Thyroid gland (tissue), 4 donors: ENCODE results near the gene ZIK1. TPM values are rescaled to one million over a fixed set of nuclear protein-coding genes. Genes with fewer than 3 reads are reported as not detected.
A peak's percentile ranks its signal among the peaks of the same experiment; 100 is the strongest.

Experiments
- DNase-seq, 2 donors: peaks; one replicate each; pipeline ENCODE4 v3.0.0-alpha.2; 2019
- H3K27ac ChIP-seq, 3 donors: fragments of 200-600 bp; sonication (generic); 1 replicate in 2 of 3; 2 replicates in 1 of 3; pipeline ENCODE4 v1.5.1; 2016 to 2019; ENCODE audit warnings: mild to moderate bottlenecking in 1 of 3, moderate library complexity in 1 of 3
- H3K27me3 ChIP-seq: fragments of 200-600 bp; sonication (generic); one replicate; pipeline ENCODE4 v1.5.1; 2019
- H3K36me3 ChIP-seq, 2 donors: fragments of 200-600 bp; sonication (generic); one replicate each; pipeline ENCODE4 v1.5.1; 2016 to 2019
- H3K4me1 ChIP-seq, 2 donors: fragments of 200-600 bp; sonication (generic); one replicate each; pipeline ENCODE4 v1.5.1; 2017 to 2019
- H3K4me3 ChIP-seq, 3 donors: fragments of 200-600 bp; sonication (generic); replicated peaks in 1 of 3; 1 replicate in 2 of 3; 2 replicates in 1 of 3; pipeline ENCODE4 v1.5.1; 2016; ENCODE audit warnings: mild to moderate bottlenecking in 1 of 3
- H3K9me3 ChIP-seq: fragments of 200-600 bp; sonication (generic); one replicate; pipeline ENCODE4 v1.5.1; 2017
- POLR2A ChIP-seq, 2 donors: fragments of 450-650 bp; IDR thresholded peaks; one replicate each; pipeline ENCODE4 v1.6.1; 2017; ENCODE audit warnings: antibody characterized with exemption in 2 of 2, mild to moderate bottlenecking in 2 of 2, moderate library complexity in 1 of 2
- WGBS, 2 donors: methylation state at CpG; one replicate each; pipeline ENCODE4 v1.1.5; 2017; 5-methylcytosine and 5-hydroxymethylcytosine counted together
- intact Hi-C: fragments of 100-400 bp; cut with DNase I; formaldehyde crosslinking; loops from one replicate; pipeline ENCODE4 v1.15.1; 2023
- total RNA-seq, 4 donors: library from RNA; depleted of rRNA; stranded (reverse); fragments of >200 nt; gene quantifications; one replicate each; pipeline ENCODE4 v1.2.3, GENCODE V29; 2016
- TF ChIP-seq, protein P1 (sequence below), 6 experiments: fragments of 200-600 bp in 3 of 6; fragments of 450-650 bp in 3 of 6; sonication (generic) in 3 of 6; IDR thresholded peaks; one replicate each; pipeline ENCODE4 v1.5.1; 2016 to 2019; ENCODE audit warnings: antibody characterized with exemption in 6 of 6, mild to moderate bottlenecking in 2 of 6, inconsistent platforms in 1 of 6, moderate library complexity in 1 of 6

Gene ZIK1
- total RNA-seq, 4 donors from 2014 or later: 8.9 to 19.7 (median 13.7) TPM

DNA sequence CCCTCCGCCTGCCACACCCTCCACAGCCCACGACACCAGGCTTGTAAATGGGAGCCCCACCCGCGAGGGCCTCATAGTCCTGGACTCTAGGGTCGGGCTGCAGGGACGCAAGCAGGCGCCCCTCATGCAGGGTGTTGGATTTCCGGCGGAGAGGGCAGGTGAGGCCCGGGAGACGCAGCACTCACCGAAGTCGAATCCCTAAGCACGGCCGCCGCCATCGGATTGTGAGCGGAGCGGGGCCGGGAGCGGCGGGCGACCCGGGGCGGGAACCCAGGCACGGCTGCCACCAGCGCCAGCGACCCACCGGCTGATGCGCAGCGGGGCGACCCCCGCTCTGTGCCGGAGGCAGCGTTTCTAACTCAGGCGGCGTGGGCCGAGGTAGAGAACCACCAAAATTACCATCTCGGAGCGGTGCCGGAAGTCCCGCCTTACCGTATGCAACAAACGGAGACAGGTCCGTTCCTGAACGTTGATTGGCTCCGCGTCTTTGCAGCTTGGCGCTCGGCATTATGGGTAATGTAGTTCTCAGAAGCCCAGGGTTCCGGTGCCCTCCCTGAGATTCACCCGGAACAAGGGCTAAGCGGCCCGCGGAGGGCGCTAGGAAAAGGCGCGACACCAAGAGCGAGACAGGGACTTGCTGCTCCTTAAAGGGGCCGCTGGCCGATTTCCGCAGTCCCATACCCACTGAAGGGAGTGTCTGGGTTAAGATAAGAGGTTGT, 5.3 kb upstream of the ZIK1 start, which contains the start of gene ZNF416:
TSS of gene ZNF416 (minus strand) at position 425 of the 719 bp plus-strand sequence. CDS start at position 218, 207 bp downstream.
- TF ChIP-seq, protein P1, sequence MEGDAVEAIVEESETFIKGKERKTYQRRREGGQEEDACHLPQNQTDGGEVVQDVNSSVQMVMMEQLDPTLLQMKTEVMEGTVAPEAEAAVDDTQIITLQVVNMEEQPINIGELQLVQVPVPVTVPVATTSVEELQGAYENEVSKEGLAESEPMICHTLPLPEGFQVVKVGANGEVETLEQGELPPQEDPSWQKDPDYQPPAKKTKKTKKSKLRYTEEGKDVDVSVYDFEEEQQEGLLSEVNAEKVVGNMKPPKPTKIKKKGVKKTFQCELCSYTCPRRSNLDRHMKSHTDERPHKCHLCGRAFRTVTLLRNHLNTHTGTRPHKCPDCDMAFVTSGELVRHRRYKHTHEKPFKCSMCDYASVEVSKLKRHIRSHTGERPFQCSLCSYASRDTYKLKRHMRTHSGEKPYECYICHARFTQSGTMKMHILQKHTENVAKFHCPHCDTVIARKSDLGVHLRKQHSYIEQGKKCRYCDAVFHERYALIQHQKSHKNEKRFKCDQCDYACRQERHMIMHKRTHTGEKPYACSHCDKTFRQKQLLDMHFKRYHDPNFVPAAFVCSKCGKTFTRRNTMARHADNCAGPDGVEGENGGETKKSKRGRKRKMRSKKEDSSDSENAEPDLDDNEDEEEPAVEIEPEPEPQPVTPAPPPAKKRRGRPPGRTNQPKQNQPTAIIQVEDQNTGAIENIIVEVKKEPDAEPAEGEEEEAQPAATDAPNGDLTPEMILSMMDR (IDR thresholded peaks at IDR 0.05): peak in 2 of 6 experiments; percentile 8 to 35
- TF ChIP-seq POLR2A (IDR thresholded peaks at IDR 0.05): peak in 1 of 2 donors; percentile 40
- no peaks in the 10 kb centered on the region for H3K9me3 ChIP-seq
- intact Hi-C loops: no loop called here
- H3K36me3 ChIP-seq: peaks cover 26 to 31% of the 10 kb centered on the region in 2 donors
- H3K4me3 ChIP-seq: peak within 1 kb of the TSS; percentile 70 to 96 (median 86)
- no peaks in the 10 kb centered on the region for H3K27me3 ChIP-seq
- peaks cover 14 to 15% of the 10 kb centered on the region in 2 donors for H3K4me1 ChIP-seq
- 0 to 1% methylated on average over 19 to 26 of the region's 62 CpGs for WGBS, 2 donors
- H3K27ac ChIP-seq: peak within 1 kb of the TSS in 2 of 3 donors; percentile 53 to 54
- DNase-seq: peak; percentile 98

- Histone ChIP-seq H3K4me3 (peak overlapping the region in 1 of 3 donors; percentile 72), H3K27ac (no peak overlapping the region), H3K36me3 (no peaks in the 10 kb centered on the region), H3K27me3 (no peaks in the 10 kb centered on the region), H3K9me3 (no peaks in the 10 kb centered on the region), H3K4me1 (peaks cover 14 to 21% of the 10 kb centered on the region in 2 donors)
- no peak for TF ChIP-seq POLR2A (IDR thresholded peaks at IDR 0.05)
- TF ChIP-seq, protein P1 (IDR thresholded peaks at IDR 0.05): no peak
- no peak for DNase-seq
- intact Hi-C loops: no loop called here
- WGBS, 2 donors: 33 to 45% methylated on average over 12 to 13 of the region's 21 CpGs
Observed at GRCh38 chr19:57583104-57583520, 833 bp upstream of the ZIK1 start.

- TF ChIP-seq POLR2A (IDR thresholded peaks at IDR 0.05): no peak
- TF ChIP-seq, protein P1 (IDR thresholded peaks at IDR 0.05): no peak
- peaks cover 3% of the 10 kb centered on the region for H3K9me3 ChIP-seq
- intact Hi-C loops: no loop called here
- peaks cover 25 to 29% of the 10 kb centered on the region in 2 donors for H3K36me3 ChIP-seq
- no peak overlapping the region for H3K27ac ChIP-seq
- DNase-seq: no peak
- no peak overlapping the region for H3K4me3 ChIP-seq
- WGBS, 2 donors: 92 to 100% methylated on average over 1 of the region's 1 CpG
- H3K4me1 ChIP-seq: peaks cover 13 to 19% of the 10 kb centered on the region in 2 donors
- H3K27me3 ChIP-seq: no peaks in the 10 kb centered on the region
Observed at GRCh38 chr19:57587529-57587928, 3.6 kb downstream of the ZIK1 start.

DNA sequence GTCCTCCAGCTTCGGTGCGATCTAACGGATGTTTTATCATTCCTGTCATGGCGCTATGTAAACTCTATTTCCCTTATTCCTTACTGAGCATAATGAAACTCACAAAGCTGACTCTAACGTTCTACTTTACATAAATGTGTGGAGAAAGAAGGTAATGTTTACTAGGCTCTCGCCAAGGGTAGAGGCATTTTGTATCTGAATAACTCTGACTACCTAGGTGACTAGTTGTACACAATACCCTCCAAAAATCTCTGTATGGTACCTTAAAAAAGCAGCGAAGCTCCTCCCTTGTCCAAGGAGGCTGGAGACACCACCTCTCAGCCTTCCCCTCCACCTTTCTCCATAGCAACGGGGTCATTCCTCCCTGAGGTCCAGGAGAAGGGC, 15.4 kb downstream of the ZIK1 start:
- peaks cover 6 to 9% of the 10 kb centered on the region in 2 donors for H3K4me1 ChIP-seq
- H3K36me3 ChIP-seq: no peaks in the 10 kb centered on the region
- H3K9me3 ChIP-seq: no peaks in the 10 kb centered on the region
- peak overlapping the region in 2 of 3 donors; percentile 59 to 63 for H3K4me3 ChIP-seq
- no peak for TF ChIP-seq POLR2A (IDR thresholded peaks at IDR 0.05)
- TF ChIP-seq, protein P1 (IDR thresholded peaks at IDR 0.05): no peak
- intact Hi-C loops: no loop called here
- no peak for DNase-seq
- H3K27ac ChIP-seq: no peak overlapping the region
- WGBS, 2 donors: 51 to 59% methylated on average over 8 of the region's 8 CpGs
- H3K27me3 ChIP-seq: no peaks in the 10 kb centered on the region

DNA sequence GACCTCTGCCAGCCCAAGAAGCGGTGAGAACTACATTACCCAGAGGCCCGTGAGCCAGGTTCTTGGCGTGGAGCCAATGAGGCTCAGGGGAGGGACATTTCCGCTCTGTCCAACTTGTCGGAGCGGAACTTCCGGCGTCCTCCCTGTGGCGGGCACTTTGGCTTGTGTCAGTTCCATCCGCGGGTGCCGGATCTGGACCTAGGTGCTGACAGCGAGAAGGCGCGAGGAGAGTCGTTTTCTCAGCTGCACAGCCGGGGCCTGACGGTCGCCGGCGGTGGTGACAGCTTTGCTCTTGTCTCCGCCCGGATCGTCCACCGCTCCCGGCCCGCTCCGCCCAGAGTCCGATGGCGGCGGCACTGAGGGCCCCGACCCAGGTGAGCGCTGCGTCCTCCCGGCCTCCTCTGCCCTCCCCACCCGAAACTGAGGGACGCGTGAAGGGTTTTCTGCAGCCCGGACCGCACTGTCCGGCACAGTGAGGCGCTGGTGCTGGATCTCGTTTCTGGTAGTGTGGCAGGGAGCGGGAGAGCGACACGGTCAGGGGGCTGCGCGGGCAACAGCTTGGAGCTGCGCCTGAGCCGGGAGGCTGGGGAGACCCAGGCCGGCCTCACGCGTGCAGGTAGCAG, 15.9 kb downstream of the ZIK1 start, which contains the start of gene ZNF530:
TSS of gene ZNF530 (plus strand) at position 125 of the 623 bp plus-strand sequence. CDS start 4,461 bp downstream, outside the sequence.
- Histone ChIP-seq H3K9me3 (no peaks in the 10 kb centered on the region), H3K27me3 (no peaks in the 10 kb centered on the region), H3K36me3 (peaks cover 0 to 5% of the 10 kb centered on the region in 2 donors), H3K27ac (no peak within 1 kb of the TSS), H3K4me1 (peaks cover 6 to 9% of the 10 kb centered on the region in 2 donors), H3K4me3 (peak within 1 kb of the TSS; percentile 45 to 63 (median 59))
- 0 to 1% methylated on average over 8 to 39 of the region's 53 CpGs for WGBS, 2 donors
- intact Hi-C loops: no loop called here
- no peak for TF ChIP-seq POLR2A (IDR thresholded peaks at IDR 0.05)
- TF ChIP-seq, protein P1 (IDR thresholded peaks at IDR 0.05): no peak
- DNase-seq: peak; percentile 95 to 97
